WTC11 (cell line): Measurements from ENCODE around the gene NOP14. TPM values are rescaled to one million over a fixed set of nuclear protein-coding genes. Genes with fewer than 3 reads are reported as not detected.

Source experiments
- ATAC-seq: fragments of 200-7000 bp; cut with Tn5 transposase; 2 replicates; pipeline ENCODE4 v1.10.0; 2021; ENCODE audit warnings: mild to moderate bottlenecking, moderate library complexity
- CTCF ChIA-PET: fragments of 300-600 bp; sonication (Branson Sonifier 250); formaldehyde crosslinking; loops from one replicate; lab custom pipeline; 2021; ENCODE audit warnings: antibody characterized with exemption; lab: Charles Lee
- POLR2A ChIA-PET: fragments of 350-600 bp; sonication (Branson Sonifier 250); formaldehyde crosslinking; loops from one replicate; lab custom pipeline; 2021; ENCODE audit warnings: antibody characterized with exemption; lab: Charles Lee
- DNase-seq: peaks from one replicate; pipeline ENCODE4 v3.0.0; 2021; ENCODE audit warnings: low spot score
- H3K27ac Mint-ChIP-seq: 2 replicates; pipeline ENCODE4 v1.8.0; 2021; ENCODE audit warnings: mixed read lengths
- H3K27me3 Mint-ChIP-seq: 2 replicates; pipeline ENCODE4 v1.8.0; 2021; ENCODE audit warnings: low read depth, mild to moderate bottlenecking, moderate library complexity, mixed read lengths
- H3K36me3 Mint-ChIP-seq: 2 replicates; pipeline ENCODE4 v1.8.0; 2021; ENCODE audit warnings: mixed read lengths
- H3K4me1 Mint-ChIP-seq: 2 replicates; pipeline ENCODE4 v1.8.0; 2022; ENCODE audit warnings: mixed read lengths
- H3K4me3 Mint-ChIP-seq: 2 replicates; pipeline ENCODE4 v1.8.0; 2021; ENCODE audit warnings: mild to moderate bottlenecking, moderate library complexity, mixed read lengths
- H3K9me3 Mint-ChIP-seq: 2 replicates; pipeline ENCODE4 v1.8.0; 2021; ENCODE audit warnings: mixed read lengths
- ATF2 ChIP-seq: sonication (generic); formaldehyde crosslinking; IDR thresholded peaks from 2 replicates; pipeline ENCODE4 v1.8.1; 2022; ENCODE audit warnings: low read depth, missing genetic modification reagents, borderline replicate concordance
- CBFB ChIP-seq: sonication (generic); formaldehyde crosslinking; IDR thresholded peaks from 2 replicates; pipeline ENCODE4 v1.8.1; 2022; ENCODE audit warnings: mild to moderate bottlenecking, low read depth, missing genetic modification reagents
- EMX1 ChIP-seq: fragments of 250-450 bp; sonication (Bioruptor Pico); IDR thresholded peaks from 2 replicates; pipeline ENCODE4 v1.8.0; 2021; ENCODE audit warnings: mild to moderate bottlenecking
- ETV6 ChIP-seq: sonication (generic); formaldehyde crosslinking; IDR thresholded peaks from 2 replicates; pipeline ENCODE4 v1.8.1; 2022; ENCODE audit warnings: mild to moderate bottlenecking, missing genetic modification reagents
- FOXJ3 ChIP-seq: sonication (generic); formaldehyde crosslinking; IDR thresholded peaks from 2 replicates; pipeline ENCODE4 v1.9.0; 2021; ENCODE audit warnings: missing genetic modification reagents, mild to moderate bottlenecking, borderline replicate concordance
- FOXP1 ChIP-seq: sonication (generic); formaldehyde crosslinking; IDR thresholded peaks from 2 replicates; pipeline ENCODE4 v1.8.0; 2022; ENCODE audit warnings: missing genetic modification reagents, mild to moderate bottlenecking, moderate library complexity, borderline replicate concordance
- HMGA2 ChIP-seq: fragments of 250-450 bp; sonication (Bioruptor Pico); IDR thresholded peaks from 2 replicates; pipeline ENCODE4 v1.4.0; 2021; ENCODE audit warnings: mild to moderate bottlenecking, moderate library complexity
- NR2C2 ChIP-seq: sonication (generic); formaldehyde crosslinking; IDR thresholded peaks from 2 replicates; pipeline ENCODE4 v1.8.0; 2022; ENCODE audit warnings: mild to moderate bottlenecking, missing genetic modification reagents
- OVOL2 ChIP-seq: fragments of 250-450 bp; sonication (Bioruptor Pico); IDR thresholded peaks from 2 replicates; pipeline ENCODE4 v1.9.0; 2021; ENCODE audit warnings: mild to moderate bottlenecking, borderline replicate concordance
- SMAD3 ChIP-seq: sonication (generic); formaldehyde crosslinking; IDR thresholded peaks from 2 replicates; pipeline ENCODE4 v1.8.0; 2022; ENCODE audit warnings: missing genetic modification reagents, mild to moderate bottlenecking, borderline replicate concordance
- TEAD1 ChIP-seq: sonication (generic); formaldehyde crosslinking; IDR thresholded peaks from 2 replicates; pipeline ENCODE4 v1.8.0; 2022; ENCODE audit warnings: mild to moderate bottlenecking, missing genetic modification reagents
- TEAD4 ChIP-seq: sonication (generic); formaldehyde crosslinking; IDR thresholded peaks from 2 replicates; pipeline ENCODE4 v1.8.0; 2022; ENCODE audit warnings: mild to moderate bottlenecking, missing genetic modification reagents
- TP53 ChIP-seq: sonication (generic); formaldehyde crosslinking; IDR thresholded peaks from 2 replicates; pipeline ENCODE4 v1.8.1; 2023; ENCODE audit warnings: mild to moderate bottlenecking, missing genetic modification reagents
- ZBTB21 ChIP-seq: sonication (generic); formaldehyde crosslinking; IDR thresholded peaks from 2 replicates; pipeline ENCODE4 v1.8.1; 2023; ENCODE audit warnings: mild to moderate bottlenecking, missing genetic modification reagents, borderline replicate concordance
- ZNF138 ChIP-seq: sonication (generic); formaldehyde crosslinking; conservative IDR thresholded peaks from 2 replicates; pipeline ENCODE4 v1.8.1; 2022; ENCODE audit warnings: mild to moderate bottlenecking, moderate library complexity, missing genetic modification reagents
- ZNF219 ChIP-seq: sonication (generic); formaldehyde crosslinking; IDR thresholded peaks from 2 replicates; pipeline ENCODE4 v1.8.0; 2023; ENCODE audit warnings: missing genetic modification reagents, mild to moderate bottlenecking, borderline replicate concordance
- ZNF232 ChIP-seq: sonication (generic); formaldehyde crosslinking; IDR thresholded peaks from 2 replicates; pipeline ENCODE4 v1.8.0; 2022; ENCODE audit warnings: mild to moderate bottlenecking, missing genetic modification reagents
- ZNF263 ChIP-seq: sonication (generic); formaldehyde crosslinking; IDR thresholded peaks from 2 replicates; pipeline ENCODE4 v1.8.1; 2022; ENCODE audit warnings: low read depth, mild to moderate bottlenecking, moderate library complexity, missing genetic modification reagents
- ZNF396 ChIP-seq: fragments of 250-450 bp; sonication (Bioruptor Pico); IDR thresholded peaks from 2 replicates; pipeline ENCODE4 v1.8.0; 2021; ENCODE audit warnings: mild to moderate bottlenecking, moderate library complexity, borderline replicate concordance
- total RNA-seq: library from RNA; stranded (reverse); gene quantifications from 3 replicates; pipeline ENCODE4 v1.2.3, GENCODE V29; 2021
- TF ChIP-seq, protein P1 (sequence below): sonication (generic); formaldehyde crosslinking; IDR thresholded peaks from 2 replicates; pipeline ENCODE4 v1.8.0; 2022; ENCODE audit warnings: mild to moderate bottlenecking, missing genetic modification reagents
- TF ChIP-seq, protein P2 (sequence below): sonication (generic); formaldehyde crosslinking; IDR thresholded peaks from 2 replicates; pipeline ENCODE4 v1.8.1; 2023; ENCODE audit warnings: mild to moderate bottlenecking, moderate library complexity, missing genetic modification reagents
- TF ChIP-seq, protein P3 (sequence below): sonication (generic); formaldehyde crosslinking; conservative IDR thresholded peaks from 2 replicates; pipeline ENCODE4 v1.8.1; 2023; ENCODE audit warnings: mild to moderate bottlenecking, low read depth, missing genetic modification reagents, moderate library complexity
- TF ChIP-seq, protein P4 (sequence below): fragments of 250-450 bp; sonication (Bioruptor Pico); IDR thresholded peaks from 2 replicates; pipeline ENCODE4 v1.9.0; 2021; ENCODE audit warnings: moderate library complexity, mild to moderate bottlenecking, inconsistent platforms, borderline replicate concordance

Gene NOP14
- total RNA-seq, 1 experiment from 2014 or later: 39.1 TPM

DNA sequence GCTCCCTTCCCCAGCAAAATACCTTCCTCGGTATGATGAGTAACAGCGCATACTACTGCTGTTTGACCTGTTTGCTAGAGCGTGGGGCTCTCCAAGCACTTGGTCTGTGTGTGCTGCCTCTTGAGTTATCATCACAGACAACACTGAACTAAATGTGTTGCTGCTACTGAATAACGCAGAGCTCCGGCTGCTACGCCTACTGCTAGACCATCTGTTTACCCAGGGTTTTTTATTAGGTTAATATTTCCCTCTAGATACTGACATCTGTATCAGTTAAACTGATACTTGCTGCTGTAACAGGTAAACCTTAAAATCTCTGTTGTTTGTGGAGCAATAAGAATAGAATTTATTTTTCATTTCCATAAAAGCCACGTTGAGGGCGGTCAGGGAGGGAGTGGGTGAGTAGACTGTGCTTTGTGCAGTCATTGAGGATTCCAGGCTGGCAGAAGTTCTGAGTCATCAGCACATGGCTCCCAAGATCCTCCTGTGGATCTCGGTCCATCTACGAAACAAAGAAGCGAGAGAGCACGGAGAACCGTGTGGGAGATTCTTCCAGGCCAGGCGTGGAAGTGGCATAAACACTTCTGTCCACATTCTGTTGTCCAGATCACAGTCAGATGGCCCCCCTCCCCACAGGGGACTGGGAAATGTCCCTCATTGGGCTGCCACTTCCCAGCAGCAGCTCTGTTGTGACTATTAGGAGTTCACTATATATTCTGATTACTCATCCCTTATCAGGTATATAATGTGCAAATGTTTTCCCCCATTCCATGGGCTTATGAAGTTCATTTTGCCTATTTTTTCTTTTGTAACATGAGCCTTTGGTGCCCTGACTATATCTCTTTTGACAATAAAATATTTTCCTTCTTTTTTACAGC lies 14.2 kb upstream of the NOP14 start:
- ChIA-PET POLR2A (no interaction called here), CTCF (interaction anchor here (0.6 to 2.0 kb wide), 20 partner anchors 9 to 1116 kb away, joined by 3 to 24 read pairs (median 3); partner anchors contain the start of genes GRK4 and NOP14)
- Mint-ChIP-seq H3K36me3 (no peaks in the 10 kb centered on the region), H3K4me1 (no peaks in the 10 kb centered on the region), H3K27ac (no peak overlapping the region), H3K9me3 (peaks cover 14% of the 10 kb centered on the region)
- no peak for ATAC-seq
- no peak for TF ChIP-seq TEAD4 (CRISPR knock-in tag)
- no peak for TF ChIP-seq ZNF263 (CRISPR knock-in tag)
- no peak for TF ChIP-seq ZNF396 (CRISPR knock-in tag)
- TF ChIP-seq ATF2 (CRISPR knock-in tag): no peak
- TF ChIP-seq FOXP1: no peak
- no peak for TF ChIP-seq ZNF138 (CRISPR knock-in tag)
- TF ChIP-seq ZBTB21 (CRISPR knock-in tag): no peak
- TF ChIP-seq CBFB (CRISPR knock-in tag): no peak
- no peak for TF ChIP-seq EMX1
- TF ChIP-seq TEAD1 (CRISPR knock-in tag): no peak
- TF ChIP-seq ZNF232 (CRISPR knock-in tag): no peak
- TF ChIP-seq, all 79 proteins: peak for 0
- no peaks in the 10 kb centered on the region; the same call in 1 of the 2 replicates for H3K27me3 Mint-ChIP-seq
- no peak overlapping the region for H3K4me3 Mint-ChIP-seq
- no peak for DNase-seq

DNA sequence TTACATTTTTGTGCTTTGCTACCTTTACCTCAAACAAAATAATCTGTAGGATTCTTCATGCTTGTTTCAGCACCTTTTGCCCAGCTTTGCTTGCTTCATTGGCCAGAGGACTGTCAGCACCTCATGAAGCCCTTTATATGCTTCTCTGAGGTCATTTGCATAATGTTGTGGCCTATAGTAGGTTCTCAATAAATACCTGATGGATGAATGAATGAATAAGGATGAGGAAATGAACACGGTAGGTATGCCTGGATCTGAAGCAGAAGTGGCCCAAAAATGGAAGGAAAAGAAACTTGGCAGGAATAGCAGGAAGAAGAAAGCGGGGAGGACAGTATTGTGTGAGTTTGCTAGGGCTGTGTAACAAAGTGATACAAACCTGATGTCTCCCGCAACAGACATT lies 8.1 kb upstream of the NOP14 start:
- no peak overlapping the region for H3K27ac Mint-ChIP-seq
- H3K4me3 Mint-ChIP-seq: no peak overlapping the region
- ChIA-PET CTCF (no interaction called here), POLR2A (no interaction called here)
- ATAC-seq: no peak
- TF ChIP-seq ETV6: no peak
- H3K4me1 Mint-ChIP-seq: peaks cover 3% of the 10 kb centered on the region; the same call in 1 of the 2 replicates
- H3K27me3 Mint-ChIP-seq: no peaks in the 10 kb centered on the region
- no peaks in the 10 kb centered on the region for H3K36me3 Mint-ChIP-seq
- DNase-seq: no peak
- no peaks in the 10 kb centered on the region for H3K9me3 Mint-ChIP-seq

DNA sequence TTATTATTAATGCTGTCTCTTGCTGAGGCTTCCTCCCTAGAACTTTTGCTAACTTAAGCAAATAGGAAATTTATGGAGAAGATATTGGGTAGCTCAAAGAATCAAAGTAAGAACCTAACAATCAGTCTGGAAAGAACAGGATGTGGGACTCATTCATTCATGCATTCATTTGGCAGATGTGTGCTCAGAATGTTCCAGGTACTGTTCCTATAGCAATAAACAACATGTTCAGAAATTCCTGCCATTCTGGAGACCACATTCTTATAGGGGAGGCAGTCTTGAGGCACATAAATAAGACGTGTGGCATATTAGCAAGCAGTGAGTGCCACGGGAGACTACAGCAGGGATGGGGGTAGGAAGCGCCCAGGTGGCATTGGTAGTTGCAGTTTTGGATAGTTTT lies 5.2 kb upstream of the NOP14 start:
- ChIA-PET POLR2A (no interaction called here), CTCF (interaction anchor here (0.6 kb wide), 1 partner anchor 10 kb away, joined by 3 read pairs; no protein-coding TSS in a partner anchor)
- no peak overlapping the region for H3K27ac Mint-ChIP-seq
- peaks cover 8% of the 10 kb centered on the region for H3K4me1 Mint-ChIP-seq
- ATAC-seq: no peak
- no peaks in the 10 kb centered on the region for H3K9me3 Mint-ChIP-seq
- no peak for DNase-seq
- H3K27me3 Mint-ChIP-seq: peaks cover 17% of the 10 kb centered on the region
- no peak overlapping the region for H3K4me3 Mint-ChIP-seq
- H3K36me3 Mint-ChIP-seq: no peaks in the 10 kb centered on the region
- TF ChIP-seq OVOL2 (no peak), NR2C2 (CRISPR knock-in tag) (no peak), ZNF219 (CRISPR knock-in tag) (no peak), TEAD1 (CRISPR knock-in tag) (no peak), FOXJ3 (CRISPR knock-in tag) (no peak), TP53 (CRISPR knock-in tag) (no peak), HMGA2 (no peak), SMAD3 (no peak)
- TF ChIP-seq, protein P1, sequence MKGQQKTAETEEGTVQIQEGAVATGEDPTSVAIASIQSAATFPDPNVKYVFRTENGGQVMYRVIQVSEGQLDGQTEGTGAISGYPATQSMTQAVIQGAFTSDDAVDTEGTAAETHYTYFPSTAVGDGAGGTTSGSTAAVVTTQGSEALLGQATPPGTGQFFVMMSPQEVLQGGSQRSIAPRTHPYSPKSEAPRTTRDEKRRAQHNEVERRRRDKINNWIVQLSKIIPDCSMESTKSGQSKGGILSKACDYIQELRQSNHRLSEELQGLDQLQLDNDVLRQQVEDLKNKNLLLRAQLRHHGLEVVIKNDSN (CRISPR knock-in tag): no peak
- TF ChIP-seq, protein P2, sequence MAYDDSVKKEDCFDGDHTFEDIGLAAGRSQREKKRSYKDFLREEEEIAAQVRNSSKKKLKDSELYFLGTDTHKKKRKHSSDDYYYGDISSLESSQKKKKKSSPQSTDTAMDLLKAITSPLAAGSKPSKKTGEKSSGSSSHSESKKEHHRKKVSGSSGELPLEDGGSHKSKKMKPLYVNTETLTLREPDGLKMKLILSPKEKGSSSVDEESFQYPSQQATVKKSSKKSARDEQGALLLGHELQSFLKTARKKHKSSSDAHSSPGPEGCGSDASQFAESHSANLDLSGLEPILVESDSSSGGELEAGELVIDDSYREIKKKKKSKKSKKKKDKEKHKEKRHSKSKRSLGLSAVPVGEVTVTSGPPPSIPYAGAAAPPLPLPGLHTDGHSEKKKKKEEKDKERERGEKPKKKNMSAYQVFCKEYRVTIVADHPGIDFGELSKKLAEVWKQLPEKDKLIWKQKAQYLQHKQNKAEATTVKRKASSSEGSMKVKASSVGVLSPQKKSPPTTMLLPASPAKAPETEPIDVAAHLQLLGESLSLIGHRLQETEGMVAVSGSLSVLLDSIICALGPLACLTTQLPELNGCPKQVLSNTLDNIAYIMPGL (CRISPR knock-in tag): no peak
- TF ChIP-seq, protein P3, sequence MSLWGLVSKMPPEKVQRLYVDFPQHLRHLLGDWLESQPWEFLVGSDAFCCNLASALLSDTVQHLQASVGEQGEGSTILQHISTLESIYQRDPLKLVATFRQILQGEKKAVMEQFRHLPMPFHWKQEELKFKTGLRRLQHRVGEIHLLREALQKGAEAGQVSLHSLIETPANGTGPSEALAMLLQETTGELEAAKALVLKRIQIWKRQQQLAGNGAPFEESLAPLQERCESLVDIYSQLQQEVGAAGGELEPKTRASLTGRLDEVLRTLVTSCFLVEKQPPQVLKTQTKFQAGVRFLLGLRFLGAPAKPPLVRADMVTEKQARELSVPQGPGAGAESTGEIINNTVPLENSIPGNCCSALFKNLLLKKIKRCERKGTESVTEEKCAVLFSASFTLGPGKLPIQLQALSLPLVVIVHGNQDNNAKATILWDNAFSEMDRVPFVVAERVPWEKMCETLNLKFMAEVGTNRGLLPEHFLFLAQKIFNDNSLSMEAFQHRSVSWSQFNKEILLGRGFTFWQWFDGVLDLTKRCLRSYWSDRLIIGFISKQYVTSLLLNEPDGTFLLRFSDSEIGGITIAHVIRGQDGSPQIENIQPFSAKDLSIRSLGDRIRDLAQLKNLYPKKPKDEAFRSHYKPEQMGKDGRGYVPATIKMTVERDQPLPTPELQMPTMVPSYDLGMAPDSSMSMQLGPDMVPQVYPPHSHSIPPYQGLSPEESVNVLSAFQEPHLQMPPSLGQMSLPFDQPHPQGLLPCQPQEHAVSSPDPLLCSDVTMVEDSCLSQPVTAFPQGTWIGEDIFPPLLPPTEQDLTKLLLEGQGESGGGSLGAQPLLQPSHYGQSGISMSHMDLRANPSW (CRISPR knock-in tag): no peak
- TF ChIP-seq, protein P4, sequence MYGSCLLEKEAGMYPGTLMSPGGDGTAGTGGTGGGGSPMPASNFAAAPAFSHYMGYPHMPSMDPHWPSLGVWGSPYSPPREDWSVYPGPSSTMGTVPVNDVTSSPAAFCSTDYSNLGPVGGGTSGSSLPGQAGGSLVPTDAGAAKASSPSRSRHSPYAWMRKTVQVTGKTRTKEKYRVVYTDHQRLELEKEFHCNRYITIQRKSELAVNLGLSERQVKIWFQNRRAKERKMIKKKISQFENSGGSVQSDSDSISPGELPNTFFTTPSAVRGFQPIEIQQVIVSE (CRISPR knock-in tag): no peak
